ENCODE measurements around the gene KCNN2. TPM values are rescaled to one million over a fixed set of nuclear protein-coding genes. Genes with fewer than 3 reads are reported as not detected.

Gene KCNN2
- total and polyA plus RNA-seq, 2 of the 8 experiments (the other 6 are each of a cell fraction or from before 2014, with no cell fraction given), result 13.1 to 18.6 TPM

DNA sequence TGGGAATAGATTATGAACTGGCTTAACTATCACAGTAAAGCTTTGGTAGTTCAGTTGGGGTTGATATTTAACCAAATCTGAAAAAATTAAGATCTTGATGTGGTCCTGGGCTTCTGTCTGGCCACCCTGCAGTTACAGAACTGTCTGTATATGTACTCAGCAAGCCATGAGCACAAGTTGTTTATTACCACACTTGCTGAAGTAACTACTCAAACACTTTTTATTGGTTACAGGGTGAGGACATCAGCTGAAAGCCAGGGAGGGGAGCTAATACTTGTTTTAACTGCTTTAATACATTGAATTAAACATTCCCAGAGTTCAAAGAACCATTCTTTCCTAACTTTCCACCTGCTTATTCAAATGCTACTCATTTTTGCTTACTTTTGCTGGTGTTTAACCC lies 29.4 kb upstream of the KCNN2 start:
- Histone ChIP-seq H4K20me1 (replicated peaks in 1 of 2; ENCODE audit: control insufficient read depth in 1 of 2, insufficient read depth in 2 of 2, low read length in 2 of 2) (no peaks in the 10 kb centered on the region), H3K79me2 (ENCODE audit: control insufficient read depth in 1 of 2, insufficient read depth in 2 of 2, low read length in 2 of 2) (no peaks in the 10 kb centered on the region), H2BK20ac (ENCODE audit: low read length) (no peak overlapping the region), H2BK120ac (replicated peaks; ENCODE audit: low read depth, low read length) (no peak overlapping the region), H3K23me2 (ENCODE audit: low read depth, low read length) (no peaks in the 10 kb centered on the region), H4K5ac (ENCODE audit: insufficient read length, low read depth, low read length) (no peak overlapping the region), H3K4me2 (ENCODE audit: insufficient read depth in 1 of 2, low read depth in 2 of 2, low read length in 2 of 2) (no peak overlapping the region), H3K23ac (ENCODE audit: insufficient read length) (no peak overlapping the region), H2AFZ (ENCODE audit: low read length) (no peak overlapping the region), H3K4me1 (replicated peaks in 1 of 4; ENCODE audit: control insufficient read depth in 3 of 4, insufficient read depth in 4 of 4, low read length in 3 of 4) (no peaks in the 10 kb centered on the region), H3K4me3 (ENCODE audit: extremely low read depth in 1 of 4, insufficient read depth in 2 of 4, low read depth in 3 of 4, low read length in 4 of 4) (no peak overlapping the region), H3K18ac (ENCODE audit: extremely low read depth, low read length) (no peak overlapping the region), H3K27me3 (replicated peaks in 1 of 4; ENCODE audit: control insufficient read depth in 3 of 4, extremely low read depth in 1 of 4, insufficient read depth in 3 of 4, low read length in 3 of 4) (no peaks in the 10 kb centered on the region), H3K4ac (replicated peaks; ENCODE audit: insufficient read length, low read depth, low read length) (no peak overlapping the region), H3K14ac (ENCODE audit: insufficient read length) (no peak overlapping the region), H3K36me3 (ENCODE audit: control insufficient read depth in 2 of 4, insufficient read depth in 4 of 4, low read length in 3 of 4) (no peaks in the 10 kb centered on the region), H3K9me3 (ENCODE audit: insufficient read depth in 2 of 2, low read depth in 1 of 2, low read length in 1 of 2) (no peaks in the 10 kb centered on the region), H2BK12ac (ENCODE audit: low read depth, low read length) (no peak overlapping the region), H4K91ac (replicated peaks; ENCODE audit: insufficient read length, low read length) (no peak overlapping the region), H3K56ac (replicated peaks; ENCODE audit: insufficient read length, low read depth, low read length) (no peak overlapping the region), H3K9ac (replicated peaks in 1 of 4; ENCODE audit: extremely low read depth in 1 of 4, low read depth in 3 of 4, low read length in 3 of 4) (no peak overlapping the region), H2BK5ac (ENCODE audit: low read depth, low read length) (no peak overlapping the region), H2AK5ac (ENCODE audit: low read depth, low read length) (no peak overlapping the region), H2BK15ac (ENCODE audit: low read length) (no peak overlapping the region), H4K8ac (ENCODE audit: extremely low read depth, insufficient read depth, low read length) (no peak overlapping the region), H3K27ac (ENCODE audit: low read depth, low read length) (no peak overlapping the region), H3K79me1 (ENCODE audit: low read depth, low read length) (no peaks in the 10 kb centered on the region)
- POLR2A ChIA-PET (ENCODE audit: partially characterized antibody), result no interaction called here
- CTCF ChIA-PET (ENCODE audit: partially characterized antibody), result no interaction called here
- TF ChIP-seq JUN (IDR thresholded peaks at IDR 0.05; ENCODE audit: low read depth, low read length), result no peak
- TF ChIP-seq EZH2 (IDR thresholded peaks at IDR 0.05; ENCODE audit: low read depth, low read length, severe bottlenecking), result no peak
- TF ChIP-seq NANOG (IDR thresholded peaks at IDR 0.05; ENCODE audit: insufficient read depth, low read depth, low read length, poor library complexity, severe bottlenecking), result no peak
- no peak for TF ChIP-seq CBX5 (IDR thresholded peaks at IDR 0.05; ENCODE audit: low read depth, low read length)
- TF ChIP-seq EGR1 (IDR thresholded peaks at IDR 0.05; ENCODE audit: borderline replicate concordance, low read depth, low read length), result no peak
- TF ChIP-seq, protein P1, sequence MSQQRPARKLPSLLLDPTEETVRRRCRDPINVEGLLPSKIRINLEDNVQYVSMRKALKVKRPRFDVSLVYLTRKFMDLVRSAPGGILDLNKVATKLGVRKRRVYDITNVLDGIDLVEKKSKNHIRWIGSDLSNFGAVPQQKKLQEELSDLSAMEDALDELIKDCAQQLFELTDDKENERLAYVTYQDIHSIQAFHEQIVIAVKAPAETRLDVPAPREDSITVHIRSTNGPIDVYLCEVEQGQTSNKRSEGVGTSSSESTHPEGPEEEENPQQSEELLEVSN (IDR thresholded peaks at IDR 0.05), result no peak
- TF ChIP-seq, protein P2, sequence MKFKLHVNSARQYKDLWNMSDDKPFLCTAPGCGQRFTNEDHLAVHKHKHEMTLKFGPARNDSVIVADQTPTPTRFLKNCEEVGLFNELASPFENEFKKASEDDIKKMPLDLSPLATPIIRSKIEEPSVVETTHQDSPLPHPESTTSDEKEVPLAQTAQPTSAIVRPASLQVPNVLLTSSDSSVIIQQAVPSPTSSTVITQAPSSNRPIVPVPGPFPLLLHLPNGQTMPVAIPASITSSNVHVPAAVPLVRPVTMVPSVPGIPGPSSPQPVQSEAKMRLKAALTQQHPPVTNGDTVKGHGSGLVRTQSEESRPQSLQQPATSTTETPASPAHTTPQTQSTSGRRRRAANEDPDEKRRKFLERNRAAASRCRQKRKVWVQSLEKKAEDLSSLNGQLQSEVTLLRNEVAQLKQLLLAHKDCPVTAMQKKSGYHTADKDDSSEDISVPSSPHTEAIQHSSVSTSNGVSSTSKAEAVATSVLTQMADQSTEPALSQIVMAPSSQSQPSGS (IDR thresholded peaks at IDR 0.05; ENCODE audit: low read length), result no peak
- no peak for TF ChIP-seq RFX5 (IDR thresholded peaks at IDR 0.05; ENCODE audit: borderline replicate concordance, low read depth, low read length)
- TF ChIP-seq KDM1A (IDR thresholded peaks at IDR 0.05; ENCODE audit: borderline replicate concordance, low read length), result no peak
- no peak for TF ChIP-seq POU5F1 (IDR thresholded peaks at IDR 0.05; ENCODE audit: low read depth, low read length)
- TF ChIP-seq SIRT6 (IDR thresholded peaks at IDR 0.05; ENCODE audit: low read length), result no peak
- TF ChIP-seq, protein P3, sequence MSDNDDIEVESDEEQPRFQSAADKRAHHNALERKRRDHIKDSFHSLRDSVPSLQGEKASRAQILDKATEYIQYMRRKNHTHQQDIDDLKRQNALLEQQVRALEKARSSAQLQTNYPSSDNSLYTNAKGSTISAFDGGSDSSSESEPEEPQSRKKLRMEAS (IDR thresholded peaks at IDR 0.05), result no peak
- TF ChIP-seq CHD1 (IDR thresholded peaks at IDR 0.05; ENCODE audit: low read depth, low read length), result no peak
- no peak for FAIRE-seq
- no peak for DNase-seq (ENCODE audit: low read depth in 1 of 2, low spot score in 2 of 2)
